OCI-LY1 (cell line): ENCODE measurements around the gene GPC2.

Source experiments
- H2AFZ ChIP-seq: fragments of 200-600 bp; sonication (generic), shearing (Covaris generic); 2 replicates; pipeline ENCODE4 v1.6.0; 2014; ENCODE audit warnings: antibody characterized with exemption, mild to moderate bottlenecking, low read length
- H3F3A ChIP-seq: fragments of 200-600 bp; sonication (generic), shearing (Covaris generic); 2 replicates; pipeline ENCODE4 v1.6.0; 2014; ENCODE audit warnings: mild to moderate bottlenecking, antibody characterized with exemption, low read length, moderate library complexity; ENCODE audit not compliant: insufficient read depth
- H3K27ac ChIP-seq: fragments of 200-600 bp; sonication (generic); 2 replicates; pipeline ENCODE4 v1.5.1; 2014; ENCODE audit warnings: low read length, mixed run types, mild to moderate bottlenecking, low read depth; ENCODE audit not compliant: poor library complexity, severe bottlenecking
- H3K27me3 ChIP-seq: fragments of 200-600 bp; sonication (generic); 2 replicates; pipeline ENCODE4 v1.6.0; 2014; ENCODE audit warnings: antibody characterized with exemption, mild to moderate bottlenecking, low read length, moderate library complexity; ENCODE audit not compliant: insufficient read depth
- H3K36me3 ChIP-seq: fragments of 200-600 bp; sonication (generic); 2 replicates; pipeline ENCODE4 v1.6.1; 2014; ENCODE audit warnings: mild to moderate bottlenecking, antibody characterized with exemption, low read length, moderate library complexity, mixed read lengths; ENCODE audit not compliant: insufficient read depth
- H3K4me1 ChIP-seq: fragments of 200-600 bp; sonication (generic); 2 replicates; pipeline ENCODE4 v1.5.1; 2014; ENCODE audit warnings: mild to moderate bottlenecking, low read length, moderate library complexity; ENCODE audit not compliant: insufficient read depth, severe bottlenecking
- H3K4me2 ChIP-seq: fragments of 200-600 bp; sonication (generic), shearing (Covaris generic); 2 replicates; pipeline ENCODE4 v1.6.1; 2014; ENCODE audit warnings: low read length
- H3K4me3 ChIP-seq: fragments of 200-600 bp; sonication (generic); 2 replicates; pipeline ENCODE4 v1.5.1; 2014; ENCODE audit warnings: low read length, low read depth, mild to moderate bottlenecking, mixed read lengths; ENCODE audit not compliant: poor library complexity, severe bottlenecking
- H3K79me2 ChIP-seq: fragments of 200-600 bp; shearing (Covaris generic); 2 replicates; pipeline ENCODE4 v1.6.1; 2016; ENCODE audit warnings: mixed run types, low read length, mixed read lengths; ENCODE audit not compliant: insufficient read depth
- H3K9ac ChIP-seq: fragments of 200-600 bp; sonication (generic), shearing (Covaris generic); 2 replicates; pipeline ENCODE4 v1.6.1; 2014; ENCODE audit warnings: mild to moderate bottlenecking, low read length, mixed read lengths
- H3K9me2 ChIP-seq: fragments of 200-600 bp; sonication (generic), shearing (Covaris generic); 2 replicates; pipeline ENCODE4 v1.6.1; 2014; ENCODE audit warnings: low read depth, mild to moderate bottlenecking, low read length, mixed read lengths
- H3K9me3 ChIP-seq: fragments of 200-600 bp; shearing (Covaris generic); 2 replicates; pipeline ENCODE4 v1.6.1; 2014; ENCODE audit warnings: low read length, mixed read lengths
- H4K20me1 ChIP-seq: fragments of 200-600 bp; sonication (generic), shearing (Covaris generic); 2 replicates; pipeline ENCODE4 v1.6.0; 2016; ENCODE audit warnings: mild to moderate bottlenecking, low read length; ENCODE audit not compliant: insufficient read depth
- CTCF ChIP-seq: fragments of 200-600 bp; sonication (generic), shearing (Covaris generic); IDR thresholded peaks from 2 replicates; pipeline ENCODE4 v1.5.1; 2017; ENCODE audit warnings: mild to moderate bottlenecking, antibody characterized with exemption, low read length, moderate library complexity, mixed read lengths
- EZH2 ChIP-seq: fragments of 200-600 bp; sonication (generic), shearing (Covaris generic); IDR thresholded peaks from 2 replicates; pipeline ENCODE4 v1.8.0; 2017; ENCODE audit warnings: borderline replicate concordance, mixed run types, mild to moderate bottlenecking, antibody characterized with exemption, low read length, moderate library complexity, mixed read lengths

The GPC2 gene

GRCh38 chr7:100159099-100159623 lies 18.0 kb downstream of the GPC2 start:
- no peaks in the 10 kb centered on the region for H3K9me2 ChIP-seq
- H3K79me2 ChIP-seq, result no peaks in the 10 kb centered on the region
- H3K27me3 ChIP-seq, result peaks cover 4% of the 10 kb centered on the region; the same call in 1 of the 2 replicates
- peak overlapping the region; percentile 96 for H3K4me2 ChIP-seq
- H3K27ac ChIP-seq, result no peak overlapping the region
- H3K9me3 ChIP-seq, result no peaks in the 10 kb centered on the region
- H3K9ac ChIP-seq, result peak overlapping the region; percentile 86
- no peak overlapping the region; the same call in 1 of the 2 replicates for H2AFZ ChIP-seq
- TF ChIP-seq EZH2, result no peak
- TF ChIP-seq CTCF, result no peak; the same call in 1 of the 2 replicates
- no peaks in the 10 kb centered on the region for H3F3A ChIP-seq
- peaks cover 30% of the 10 kb centered on the region for H3K36me3 ChIP-seq
- H3K4me1 ChIP-seq, result peaks cover 46% of the 10 kb centered on the region
- no peaks in the 10 kb centered on the region for H4K20me1 ChIP-seq
- peak overlapping the region; percentile 83 for H3K4me3 ChIP-seq

GRCh38 chr7:100158229-100159098 lies 18.7 kb downstream of the GPC2 start, which contains the start of gene TRAPPC14:
Gene TRAPPC14 (minus strand): TSS chr7:100158723. CDS start chr7:100158499, 224 bp downstream.
- Histone ChIP-seq H3K9ac (peak within 1 kb of the TSS; percentile 86), H3K9me2 (no peaks in the 10 kb centered on the region), H3K36me3 (peaks cover 37% of the 10 kb centered on the region), H3F3A (no peaks in the 10 kb centered on the region), H4K20me1 (no peaks in the 10 kb centered on the region), H3K4me2 (peak within 1 kb of the TSS; percentile 96), H3K4me1 (peaks cover 52% of the 10 kb centered on the region), H3K27ac (peak within 1 kb of the TSS; percentile 65), H3K9me3 (no peaks in the 10 kb centered on the region), H2AFZ (no peak within 1 kb of the TSS; the same call in 1 of the 2 replicates), H3K4me3 (peak within 1 kb of the TSS; percentile 83), H3K79me2 (no peaks in the 10 kb centered on the region), H3K27me3 (no peaks in the 10 kb centered on the region)
- TF ChIP-seq CTCF, result no peak
- no peak for TF ChIP-seq EZH2

- peak overlapping the region; percentile 83 for H3K4me3 ChIP-seq
- H3K9me2 ChIP-seq, result no peaks in the 10 kb centered on the region
- H3K4me2 ChIP-seq, result peak overlapping the region; percentile 96
- H3K27me3 ChIP-seq, result no peaks in the 10 kb centered on the region
- peaks cover 57% of the 10 kb centered on the region for H3K4me1 ChIP-seq
- TF ChIP-seq CTCF (peak; percentile 66), EZH2 (no peak)
- H4K20me1 ChIP-seq, result no peaks in the 10 kb centered on the region
- peak overlapping the region; percentile 65 for H3K27ac ChIP-seq
- H3K79me2 ChIP-seq, result no peaks in the 10 kb centered on the region
- H2AFZ ChIP-seq, result no peak overlapping the region
- H3K36me3 ChIP-seq, result peaks cover 46% of the 10 kb centered on the region
- no peaks in the 10 kb centered on the region for H3K9me3 ChIP-seq
- H3F3A ChIP-seq, result no peaks in the 10 kb centered on the region
- H3K9ac ChIP-seq, result peak overlapping the region; percentile 86
These were observed 19.6 kb downstream of the GPC2 start for GRCh38 chr7:100157334-100158228.
